HG03097 (cell line): Measurements from ENCODE around the gene TULP1.
"Not testable (repeated sequence)": the region's sequence is repeated elsewhere in the genome, so short reads cannot be mapped to it uniquely, and the experiment has no call there.

ENCODE experiments used
- ATAC-seq: cut with Tn5 transposase; IDR thresholded peaks from one replicate; pipeline ENCODE4 v1.9.1; 2021; ENCODE audit not compliant: unreplicated experiment, low FRiP score

TULP1 gene

DNA sequence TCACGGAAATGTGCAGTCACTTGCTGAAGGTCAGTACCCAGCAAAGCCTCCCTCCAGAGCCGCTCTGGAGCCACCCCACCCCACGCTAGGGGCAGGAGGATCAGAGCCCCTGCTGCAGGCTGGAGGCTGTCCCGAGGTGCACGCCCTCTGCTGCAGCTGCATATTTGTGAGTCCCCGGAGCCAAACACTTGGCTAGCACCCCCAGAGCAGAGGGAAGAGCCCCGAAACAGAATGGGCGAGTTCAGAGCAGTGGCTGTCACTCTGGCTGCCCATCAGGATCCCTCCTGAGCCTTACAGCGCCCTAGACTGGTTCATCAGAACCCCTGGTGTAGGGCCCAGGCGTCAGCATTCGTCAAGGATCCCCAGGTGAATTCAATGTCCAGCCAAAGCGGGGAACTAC is 9.5 kb upstream of the TULP1 start:
- ATAC-seq, result no peak

DNA sequence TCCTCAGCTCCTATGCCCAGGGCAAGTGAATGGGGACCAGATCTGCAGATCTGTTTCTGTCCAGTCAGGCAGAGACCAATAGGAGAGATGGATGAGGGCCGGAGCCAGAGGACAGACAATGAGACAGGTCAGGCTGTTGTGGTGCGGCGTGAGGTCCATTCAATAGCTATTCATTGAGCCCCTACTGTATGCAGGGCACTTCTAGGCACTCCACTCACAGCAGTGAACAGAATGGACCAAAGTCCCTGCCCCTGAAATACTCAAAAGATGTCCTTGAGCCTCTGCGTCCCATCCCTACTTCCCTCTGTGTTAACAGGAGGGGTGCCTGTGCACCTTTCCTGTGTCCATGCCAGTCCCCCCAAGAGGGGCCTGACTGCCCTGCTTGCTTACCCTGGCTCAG is 8.5 kb upstream of the TULP1 start:
- ATAC-seq, result no peak

DNA sequence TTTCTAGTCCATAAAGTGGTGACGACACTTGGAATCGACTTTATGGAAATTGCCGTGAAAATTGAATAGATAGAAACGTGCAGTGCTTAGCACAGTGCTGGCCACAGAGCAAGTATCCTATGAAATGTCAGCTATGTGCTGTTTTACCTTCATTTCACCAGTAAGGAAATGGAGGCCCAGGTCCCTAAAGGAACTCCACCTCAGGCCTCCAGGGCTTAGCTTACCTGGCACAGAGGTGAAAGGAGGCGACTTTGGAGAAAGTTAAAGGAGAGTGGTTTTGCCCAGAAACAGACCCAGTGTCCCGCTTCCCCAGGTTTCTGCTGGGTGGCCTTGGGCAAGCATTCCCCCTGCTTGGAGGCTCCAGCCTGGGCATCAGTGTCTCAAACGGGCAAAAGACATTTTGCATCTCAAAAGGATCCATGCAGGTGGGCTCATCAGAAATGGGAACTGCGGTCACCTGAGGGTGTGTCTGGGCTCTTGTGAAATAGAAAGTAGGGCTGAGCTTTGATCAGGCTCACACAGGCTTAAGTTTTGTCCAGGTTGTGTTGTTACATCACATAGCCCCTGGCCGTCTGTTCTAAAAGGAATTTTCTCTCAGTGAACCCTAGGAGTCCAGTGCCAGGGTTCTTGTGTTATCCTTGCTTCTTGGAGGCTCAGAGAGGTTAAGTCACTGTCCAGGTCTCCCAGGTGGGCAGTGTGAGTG is 6.8 kb upstream of the TULP1 start:
- ATAC-seq, result no peak

DNA sequence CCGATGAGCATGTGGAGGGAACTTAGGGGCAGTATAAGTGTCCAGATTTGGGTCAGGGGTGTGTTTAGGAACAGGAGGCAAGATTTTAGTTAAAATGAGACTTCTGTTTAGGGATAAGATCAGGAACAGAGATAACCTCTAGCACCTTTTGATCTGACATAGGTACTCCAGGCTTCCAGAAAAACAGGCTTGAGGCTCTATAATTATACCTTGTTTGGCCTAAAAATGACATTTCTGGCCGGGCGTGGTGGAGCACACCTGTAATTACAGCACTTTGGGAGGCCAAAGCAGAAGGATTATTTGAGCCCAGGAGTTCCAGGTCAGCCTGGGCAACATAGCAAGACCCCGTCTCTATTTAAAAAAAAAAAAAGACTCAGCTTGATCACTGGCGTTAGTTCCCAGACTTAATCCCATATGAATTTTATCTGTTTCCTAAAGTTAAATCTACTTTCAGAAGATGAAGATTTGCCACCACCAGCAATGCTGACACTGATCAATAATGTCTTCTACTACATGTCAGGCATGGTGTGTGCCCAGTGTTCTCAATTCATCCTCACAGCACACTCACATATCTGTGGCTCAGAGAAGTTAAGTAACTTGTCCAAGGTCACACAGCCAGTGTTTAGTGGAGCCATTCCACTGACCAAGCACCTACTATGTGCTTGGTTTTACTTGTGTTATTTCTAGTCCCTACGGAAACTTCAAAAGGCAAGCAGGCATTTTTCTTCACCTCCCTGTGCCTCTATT is 6.0 kb upstream of the TULP1 start:
- no peak for ATAC-seq

DNA sequence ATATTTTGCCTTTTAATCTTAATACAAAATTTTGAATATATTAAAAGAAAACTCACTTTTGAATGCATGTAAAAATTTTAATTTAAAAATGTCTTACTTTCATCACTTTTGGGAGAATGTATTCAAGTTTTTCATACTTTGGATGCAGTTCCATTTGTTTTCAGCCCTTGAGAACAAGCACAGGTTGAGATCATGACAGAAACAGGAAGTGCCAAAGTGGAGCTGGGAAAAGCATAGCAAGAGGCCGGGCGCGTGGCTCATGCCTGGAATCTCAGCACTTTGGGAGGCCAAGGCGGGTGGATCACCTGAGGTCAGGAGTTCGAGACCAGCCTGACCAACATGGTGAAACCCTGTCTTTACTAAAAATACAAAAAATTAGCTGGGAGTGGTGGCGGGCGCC is 5.3 kb upstream of the TULP1 start:
- not testable (repeated sequence) for ATAC-seq

DNA sequence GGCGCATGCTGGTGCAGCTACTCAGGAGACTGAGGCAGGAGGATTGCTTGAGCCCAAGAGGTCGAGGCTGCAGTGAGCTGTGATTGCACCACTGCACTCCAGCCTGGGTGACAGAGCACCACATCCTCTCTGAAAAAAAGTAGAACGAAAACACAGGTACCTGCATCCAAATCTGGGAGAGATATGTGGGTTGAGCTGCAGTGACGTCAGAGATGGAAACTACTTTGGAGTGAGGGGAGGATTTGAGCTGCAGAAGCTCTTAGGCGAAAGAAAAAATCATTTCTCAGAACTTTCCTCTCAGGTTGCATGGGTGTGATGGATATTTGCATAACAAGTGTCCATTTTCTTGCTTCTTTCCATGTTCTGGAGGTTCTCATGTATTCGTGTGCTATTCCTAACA is 4.0 kb upstream of the TULP1 start:
- ATAC-seq, result no peak

DNA sequence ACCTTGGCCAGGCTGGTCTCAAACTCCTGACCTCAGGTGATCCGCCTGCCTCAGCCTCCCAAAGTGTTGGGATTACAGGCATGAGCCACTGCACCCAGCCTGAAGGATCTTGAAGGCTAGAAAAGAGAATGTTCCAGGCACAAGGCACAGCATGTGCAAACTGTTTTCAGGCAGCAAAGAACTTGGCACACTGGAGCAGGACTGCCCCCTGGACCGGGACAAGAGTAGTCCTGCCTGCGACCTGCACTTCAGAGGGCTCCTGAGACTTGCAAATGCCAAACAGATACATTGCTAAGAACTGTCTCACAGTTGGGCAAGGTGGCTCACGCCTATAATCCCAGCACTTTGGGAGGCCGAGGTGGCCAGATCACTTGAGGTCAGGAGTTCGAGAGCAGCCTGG is 3.2 kb upstream of the TULP1 start:
- ATAC-seq, result not testable (repeated sequence)

DNA sequence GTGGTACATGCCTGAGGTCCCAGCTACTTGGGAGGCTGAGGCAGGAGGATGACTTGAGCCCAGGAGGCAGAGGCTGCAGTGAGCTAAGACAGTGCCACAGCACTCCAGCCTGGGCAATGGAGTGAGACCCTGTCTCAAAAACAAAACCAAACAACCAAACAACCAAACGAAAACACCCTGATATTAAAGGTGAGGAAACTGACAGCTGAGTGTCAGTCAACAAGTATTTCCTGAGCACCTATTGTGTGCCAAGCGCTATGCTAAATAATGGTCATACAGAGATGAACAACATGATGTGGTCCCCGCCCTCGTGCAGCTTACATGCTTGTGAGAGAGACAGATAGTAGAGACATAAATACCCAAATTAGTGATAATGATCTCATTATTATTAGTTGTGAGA is 1.9 kb upstream of the TULP1 start:
- no peak for ATAC-seq

DNA sequence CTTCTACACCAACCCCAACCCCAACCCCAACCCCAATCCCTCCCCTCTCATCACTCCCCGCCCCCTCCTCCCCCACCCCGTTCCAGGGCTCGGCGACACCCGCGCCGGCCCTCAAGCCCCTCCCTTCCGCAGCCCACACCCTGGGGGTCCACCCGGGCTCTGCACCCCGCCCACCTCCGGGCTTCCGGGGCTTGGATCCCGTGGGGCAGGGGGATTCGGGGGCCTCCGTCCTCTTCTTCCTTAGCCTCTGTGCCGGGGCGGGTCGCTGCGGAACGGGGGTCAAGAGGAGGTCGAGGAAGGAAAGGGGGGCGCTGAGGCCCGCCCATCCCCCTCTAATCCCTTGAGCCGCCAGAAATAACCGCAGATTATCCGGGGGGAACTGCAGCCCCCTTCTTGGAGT is 690 bp downstream of the TULP1 start:
- ATAC-seq, result no peak

DNA sequence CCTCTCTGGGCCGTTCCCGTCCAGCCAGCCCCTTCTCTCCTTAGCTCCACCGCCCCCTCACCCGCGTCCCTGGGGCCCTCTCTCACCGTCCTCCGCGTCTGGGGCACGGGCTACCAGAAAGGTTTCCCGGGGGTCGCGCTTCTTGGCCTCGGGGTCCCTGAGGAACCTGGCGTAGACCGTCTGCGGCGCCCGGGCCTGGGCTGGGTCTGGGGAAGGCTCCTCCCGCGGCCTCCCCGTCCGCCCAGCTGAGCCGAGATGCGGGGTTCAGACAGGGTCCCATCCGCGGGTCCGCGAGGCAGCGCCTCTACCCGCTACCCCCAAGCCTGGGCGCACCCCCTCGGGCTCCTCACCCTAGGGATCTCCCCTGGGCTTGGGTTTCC is 1.1 kb downstream of the TULP1 start:
- ATAC-seq, result no peak

DNA sequence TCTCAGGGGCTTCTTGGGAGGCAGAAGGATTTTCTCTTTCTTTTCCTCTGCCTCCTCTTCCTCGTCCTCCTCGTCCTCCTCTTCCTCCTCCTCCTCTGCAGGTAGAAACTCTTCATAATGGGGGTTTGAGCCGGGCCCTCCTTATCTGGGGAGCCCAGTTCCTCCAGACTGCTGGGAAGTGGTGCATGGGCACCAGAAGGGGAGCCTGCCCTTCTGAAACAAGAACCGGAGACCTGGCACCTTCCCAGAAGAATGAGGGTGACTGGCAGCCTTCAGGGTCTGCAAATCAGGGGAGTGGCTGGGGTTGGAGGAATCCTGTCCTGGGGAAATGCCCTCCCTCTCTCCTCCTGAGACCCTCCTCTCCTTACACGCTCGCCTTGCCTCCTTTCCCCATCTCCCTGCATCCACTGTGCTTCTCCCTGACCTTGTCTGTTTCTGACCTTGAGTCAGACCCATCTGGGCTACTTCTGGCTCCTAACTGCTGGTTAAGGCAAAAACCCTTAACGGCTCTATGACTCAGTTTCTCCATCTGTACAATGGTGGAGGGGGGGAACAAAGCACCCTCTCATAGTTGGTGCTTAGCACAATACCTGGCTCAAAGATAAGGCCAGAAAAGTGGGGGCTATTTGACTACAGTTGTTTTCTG is 1.7 kb downstream of the TULP1 start:
- ATAC-seq, result no peak

DNA sequence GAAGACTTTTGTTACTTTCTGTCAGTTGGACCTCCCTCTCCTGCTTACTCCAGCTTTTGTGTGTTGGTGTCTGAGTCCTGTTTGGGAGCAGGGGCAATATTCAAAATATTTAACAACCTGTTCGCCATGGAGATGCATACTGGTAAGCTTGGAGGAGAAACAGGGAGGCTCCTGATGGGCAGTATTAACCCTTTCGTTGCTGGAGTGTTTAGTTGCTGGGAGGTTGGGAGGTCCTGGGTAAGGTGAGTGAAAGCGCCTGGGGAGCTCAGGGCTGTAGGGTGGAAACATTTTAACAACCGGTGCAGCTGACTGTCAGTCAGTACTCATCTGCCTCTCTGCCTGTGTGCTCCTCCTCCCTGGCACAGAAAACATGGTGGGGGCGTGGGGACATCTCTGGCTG is 4.2 kb downstream of the TULP1 start:
- ATAC-seq, result no peak

DNA sequence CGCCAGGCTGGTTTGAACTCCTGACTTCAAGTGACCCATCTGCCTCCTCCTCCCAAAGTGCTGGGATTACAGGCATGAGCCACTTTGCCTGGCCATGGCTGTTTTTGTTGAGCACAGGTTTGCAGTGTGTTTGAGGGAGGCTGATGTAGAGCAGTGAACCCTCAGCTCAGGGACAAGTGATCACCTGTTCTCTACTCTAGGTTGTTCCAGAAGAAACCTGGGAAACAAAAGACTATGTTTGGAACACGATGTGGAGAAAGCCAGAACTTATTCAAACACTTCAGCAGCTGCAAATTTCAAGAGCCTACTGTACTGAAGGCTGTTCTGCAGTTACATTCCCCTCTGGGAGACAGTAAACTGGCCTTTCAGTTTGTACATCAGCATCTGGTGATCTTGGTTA is 4.7 kb downstream of the TULP1 start:
- ATAC-seq, result no peak

DNA sequence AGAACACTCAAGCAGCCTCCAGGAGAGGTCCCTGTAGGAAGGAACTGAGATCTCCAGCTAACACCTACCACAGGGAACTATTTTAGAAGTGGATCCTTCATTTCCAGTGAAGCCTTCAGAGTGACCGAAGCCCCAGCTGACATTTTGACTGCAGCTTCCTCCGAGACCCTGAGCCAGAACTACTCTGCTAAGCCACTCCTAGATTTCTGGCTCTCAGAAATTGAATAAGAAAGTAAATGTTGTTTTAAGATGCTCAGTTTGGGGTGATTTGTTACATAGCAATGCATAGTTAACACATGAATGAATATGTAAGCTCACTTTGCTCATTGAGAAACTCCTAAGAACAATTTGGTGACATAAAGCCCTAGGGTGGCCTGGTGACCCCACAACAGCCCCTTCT is 5.5 kb downstream of the TULP1 start:
- no peak for ATAC-seq

DNA sequence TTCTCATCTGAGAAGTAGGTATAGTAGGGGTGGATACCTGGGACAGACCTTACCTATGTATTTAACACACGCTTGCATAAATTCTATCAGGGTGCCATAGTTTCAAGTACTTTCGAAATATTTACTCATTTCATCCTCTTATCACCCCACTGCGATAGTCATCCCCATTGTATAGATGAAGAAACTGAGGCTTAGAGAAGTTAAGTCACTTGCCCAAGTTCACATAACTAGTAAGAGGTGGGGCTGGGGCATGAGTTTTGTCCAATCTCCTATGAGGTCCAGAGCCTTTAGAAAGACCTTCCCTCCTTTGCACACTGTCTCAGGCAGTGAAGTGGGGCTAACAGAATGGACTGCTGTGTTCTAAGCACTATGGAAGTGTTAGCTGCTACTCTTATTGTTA is 6.2 kb downstream of the TULP1 start:
- ATAC-seq, result no peak

DNA sequence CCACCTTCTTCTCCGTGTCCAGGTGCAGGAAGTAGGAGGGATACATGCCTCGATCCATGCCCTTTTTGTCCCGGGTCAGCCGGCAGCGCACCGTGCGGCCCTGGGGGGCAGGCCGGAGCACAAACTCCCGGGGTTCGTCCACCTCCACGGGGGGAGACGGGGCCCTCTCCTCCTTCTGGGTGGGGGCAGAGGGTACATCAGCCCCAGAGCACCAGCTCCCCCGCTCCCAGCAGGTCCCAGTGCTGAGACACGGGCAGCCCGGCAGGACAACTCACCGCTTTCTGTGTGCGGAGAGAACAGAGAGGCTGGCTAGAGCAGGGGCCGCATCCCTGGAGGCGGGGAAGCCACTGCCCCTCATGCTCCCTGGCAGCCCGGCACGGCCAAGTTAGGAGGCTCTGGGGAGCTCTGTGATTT is 6.7 kb downstream of the TULP1 start:
- no peak for ATAC-seq

DNA sequence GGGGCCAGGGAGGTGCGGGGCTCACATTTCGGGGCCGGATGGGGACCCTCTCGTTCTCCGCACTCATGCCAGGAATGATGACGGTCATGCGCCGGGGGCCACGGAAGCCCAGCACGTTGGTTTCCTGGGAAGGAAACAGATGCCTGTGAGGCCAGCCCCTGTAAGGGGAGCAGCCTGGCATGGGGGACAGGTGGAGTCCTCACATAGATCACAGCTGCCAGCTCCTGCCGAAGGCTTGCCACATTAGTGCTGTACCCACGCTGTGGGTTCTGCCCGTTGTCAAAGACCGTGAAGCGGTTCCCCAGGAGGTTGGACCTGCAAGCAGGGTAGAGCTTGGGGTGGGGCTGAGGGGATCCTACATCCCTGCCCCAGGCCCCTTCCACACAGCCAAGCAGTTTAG is 9.2 kb downstream of the TULP1 start:
- ATAC-seq, result no peak

DNA sequence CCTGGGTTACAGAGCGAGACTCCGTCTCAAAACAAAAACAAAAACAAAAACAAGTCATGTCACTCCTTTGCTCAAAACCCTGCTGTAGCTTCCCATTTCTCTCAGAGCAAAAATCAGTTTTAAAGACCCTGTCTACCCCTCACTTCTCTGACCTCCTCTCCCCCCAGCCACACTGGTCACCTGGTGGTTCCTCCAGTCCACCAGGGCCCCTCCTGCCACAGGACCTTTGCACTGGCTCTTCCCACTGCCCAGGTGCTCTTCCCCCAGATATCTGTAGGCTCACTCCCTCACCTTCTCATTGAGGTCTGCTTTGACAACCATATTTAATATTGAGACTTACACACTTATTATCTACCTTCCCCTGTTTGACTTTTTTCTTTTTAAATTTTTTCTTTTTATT is 10.9 kb downstream of the TULP1 start:
- no peak for ATAC-seq

DNA sequence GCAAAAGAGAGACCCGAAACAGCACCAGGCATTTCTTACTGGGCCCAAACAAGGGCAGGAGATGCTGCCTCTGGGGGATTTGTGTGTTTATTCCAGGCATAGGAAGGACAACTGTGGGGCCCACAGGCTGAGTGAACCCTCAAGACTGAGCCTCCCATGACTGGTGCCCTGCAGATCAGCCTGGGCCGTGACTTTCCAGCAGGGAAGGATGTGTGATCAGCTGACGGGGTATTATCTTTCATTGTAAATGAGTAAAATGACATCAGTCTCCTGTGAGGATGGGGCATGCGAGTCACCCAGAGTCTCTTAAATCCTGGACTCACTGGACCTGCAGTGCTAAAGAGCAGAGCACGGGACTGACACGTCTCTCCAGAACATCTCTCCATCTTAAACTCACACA is 11.9 kb downstream of the TULP1 start:
- ATAC-seq, result no peak

DNA sequence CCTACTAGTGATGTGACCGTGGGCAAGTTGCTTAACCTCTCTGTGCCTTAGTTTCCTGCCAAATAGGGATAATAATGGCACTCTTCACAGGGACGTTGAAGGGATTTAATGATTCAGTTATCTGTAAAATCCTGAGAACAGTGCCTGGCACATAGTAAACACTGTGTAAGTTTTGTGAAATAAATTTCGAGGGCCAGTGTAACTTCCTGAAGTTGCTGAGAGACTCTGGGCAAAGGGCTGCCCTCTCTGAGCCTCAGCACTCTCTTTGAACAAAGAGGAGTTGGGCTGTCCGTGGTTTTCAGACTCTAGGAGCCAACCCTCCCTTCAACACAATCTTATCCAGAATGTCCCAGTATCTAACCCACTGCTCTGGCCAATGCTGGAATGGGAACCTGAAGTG is 13.3 kb downstream of the TULP1 start:
- no peak for ATAC-seq

DNA sequence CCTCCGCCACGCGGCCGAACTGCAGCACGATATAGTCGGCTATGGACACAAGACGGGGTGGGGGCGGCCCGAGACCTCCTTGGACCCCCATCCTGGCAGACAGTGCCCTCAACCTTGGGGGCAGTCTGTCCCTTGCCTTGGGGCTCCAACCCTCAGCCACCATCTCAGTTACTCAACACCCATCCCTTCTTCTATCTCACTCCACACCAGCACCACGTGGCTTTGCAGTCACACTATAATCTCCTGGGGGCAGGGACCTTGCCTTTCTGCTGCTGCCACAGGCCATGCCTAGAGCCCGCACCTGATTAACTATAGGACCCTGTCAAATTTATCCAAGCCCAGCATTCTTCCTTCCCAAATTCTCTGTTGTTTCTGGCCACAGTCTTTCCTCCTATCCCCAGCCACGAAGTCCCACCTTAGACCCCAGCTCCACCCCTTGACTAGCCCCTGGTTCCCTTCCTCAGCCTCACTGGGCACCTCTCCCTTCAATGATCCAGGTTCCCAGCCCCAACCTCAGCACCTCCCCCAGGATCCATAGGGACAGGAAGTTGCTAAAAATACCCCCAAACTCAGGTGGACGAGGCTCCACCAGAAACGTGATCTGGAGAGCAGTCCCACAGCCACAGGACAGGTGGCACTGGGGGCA is 14.2 kb downstream of the TULP1 start:
- ATAC-seq, result no peak
